HG02763 (cell line): ENCODE measurements around the gene SUPT6H.

ENCODE experiments used
- ATAC-seq: cut with Tn5 transposase; IDR thresholded peaks from one replicate; pipeline ENCODE4 v1.9.1; 2021; ENCODE audit warnings: mild to moderate bottlenecking, moderate library complexity; ENCODE audit not compliant: unreplicated experiment

SUPT6H gene

DNA sequence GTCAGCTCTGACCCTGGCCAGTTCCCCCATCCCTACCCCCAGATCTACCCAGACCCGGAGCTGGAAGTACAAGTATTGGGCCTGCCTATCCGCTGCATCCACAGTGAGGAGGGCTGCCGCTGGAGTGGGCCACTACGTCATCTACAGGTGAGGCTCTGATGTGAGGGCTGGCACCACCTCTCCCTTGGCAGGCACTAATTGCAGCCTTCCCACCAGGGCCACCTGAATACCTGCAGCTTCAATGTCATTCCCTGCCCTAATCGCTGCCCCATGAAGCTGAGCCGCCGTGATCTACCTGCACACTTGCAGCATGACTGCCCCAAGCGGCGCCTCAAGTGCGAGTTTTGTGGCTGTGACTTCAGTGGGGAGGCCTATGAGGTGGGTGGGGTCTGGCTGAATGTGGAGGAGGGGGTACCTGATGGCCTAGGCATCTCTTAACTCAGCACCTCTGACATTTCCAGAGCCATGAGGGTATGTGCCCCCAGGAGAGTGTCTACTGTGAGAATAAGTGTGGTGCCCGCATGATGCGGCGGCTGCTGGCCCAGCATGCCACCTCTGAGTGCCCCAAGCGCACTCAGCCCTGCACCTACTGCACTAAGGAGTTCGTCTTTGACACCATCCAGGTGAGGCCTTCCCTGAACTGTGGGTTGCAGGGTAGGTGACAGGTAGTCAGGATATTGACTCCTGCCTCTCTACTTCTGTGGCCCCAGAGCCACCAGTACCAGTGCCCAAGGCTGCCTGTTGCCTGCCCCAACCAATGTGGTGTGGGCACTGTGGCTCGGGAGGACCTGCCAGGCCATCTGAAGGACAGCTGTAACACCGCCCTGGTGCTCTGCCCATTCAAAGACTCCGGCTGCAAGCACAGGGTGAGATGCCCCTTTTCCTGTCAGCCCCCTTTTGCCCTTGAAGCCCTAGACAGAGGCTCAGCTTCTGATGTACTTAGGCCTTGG, 86.1 kb downstream of the SUPT6H start:
- ATAC-seq, result no peak

DNA sequence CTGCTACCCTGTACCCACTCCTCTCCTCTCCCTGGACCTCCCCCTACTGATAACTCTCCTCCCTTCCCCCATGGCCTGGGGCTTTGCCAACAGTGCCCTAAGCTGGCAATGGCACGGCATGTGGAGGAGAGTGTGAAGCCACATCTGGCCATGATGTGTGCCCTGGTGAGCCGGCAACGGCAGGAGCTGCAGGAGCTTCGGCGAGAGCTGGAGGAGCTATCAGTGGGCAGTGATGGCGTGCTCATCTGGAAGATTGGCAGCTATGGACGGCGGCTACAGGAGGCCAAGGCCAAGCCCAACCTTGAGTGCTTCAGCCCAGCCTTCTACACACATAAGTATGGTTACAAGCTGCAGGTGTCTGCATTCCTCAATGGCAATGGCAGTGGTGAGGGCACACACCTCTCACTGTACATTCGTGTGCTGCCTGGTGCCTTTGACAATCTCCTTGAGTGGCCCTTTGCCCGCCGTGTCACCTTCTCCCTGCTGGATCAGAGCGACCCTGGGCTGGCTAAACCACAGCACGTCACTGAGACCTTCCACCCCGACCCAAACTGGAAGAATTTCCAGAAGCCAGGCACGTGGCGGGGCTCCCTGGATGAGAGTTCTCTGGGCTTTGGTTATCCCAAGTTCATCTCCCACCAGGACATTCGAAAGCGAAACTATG, 87.0 kb downstream of the SUPT6H start:
- ATAC-seq, result no peak

DNA sequence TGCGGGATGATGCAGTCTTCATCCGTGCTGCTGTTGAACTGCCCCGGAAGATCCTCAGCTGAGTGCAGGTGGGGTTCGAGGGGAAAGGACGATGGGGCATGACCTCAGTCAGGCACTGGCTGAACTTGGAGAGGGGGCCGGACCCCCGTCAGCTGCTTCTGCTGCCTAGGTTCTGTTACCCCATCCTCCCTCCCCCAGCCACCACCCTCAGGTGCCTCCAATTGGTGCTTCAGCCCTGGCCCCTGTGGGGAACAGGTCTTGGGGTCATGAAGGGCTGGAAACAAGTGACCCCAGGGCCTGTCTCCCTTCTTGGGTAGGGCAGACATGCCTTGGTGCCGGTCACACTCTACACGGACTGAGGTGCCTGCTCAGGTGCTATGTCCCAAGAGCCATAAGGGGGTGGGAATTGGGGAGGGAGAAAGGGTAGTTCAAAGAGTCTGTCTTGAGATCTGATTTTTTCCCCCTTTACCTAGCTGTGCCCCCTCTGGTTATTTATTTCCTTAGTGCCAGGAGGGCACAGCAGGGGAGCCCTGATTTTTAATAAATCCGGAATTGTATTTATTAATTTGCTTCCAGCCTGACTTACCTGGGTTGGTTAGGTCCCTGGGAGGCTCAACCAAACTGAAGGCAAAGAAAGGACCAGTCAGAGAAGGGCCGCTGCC, 87.6 kb downstream of the SUPT6H start:
- ATAC-seq, result no peak

DNA sequence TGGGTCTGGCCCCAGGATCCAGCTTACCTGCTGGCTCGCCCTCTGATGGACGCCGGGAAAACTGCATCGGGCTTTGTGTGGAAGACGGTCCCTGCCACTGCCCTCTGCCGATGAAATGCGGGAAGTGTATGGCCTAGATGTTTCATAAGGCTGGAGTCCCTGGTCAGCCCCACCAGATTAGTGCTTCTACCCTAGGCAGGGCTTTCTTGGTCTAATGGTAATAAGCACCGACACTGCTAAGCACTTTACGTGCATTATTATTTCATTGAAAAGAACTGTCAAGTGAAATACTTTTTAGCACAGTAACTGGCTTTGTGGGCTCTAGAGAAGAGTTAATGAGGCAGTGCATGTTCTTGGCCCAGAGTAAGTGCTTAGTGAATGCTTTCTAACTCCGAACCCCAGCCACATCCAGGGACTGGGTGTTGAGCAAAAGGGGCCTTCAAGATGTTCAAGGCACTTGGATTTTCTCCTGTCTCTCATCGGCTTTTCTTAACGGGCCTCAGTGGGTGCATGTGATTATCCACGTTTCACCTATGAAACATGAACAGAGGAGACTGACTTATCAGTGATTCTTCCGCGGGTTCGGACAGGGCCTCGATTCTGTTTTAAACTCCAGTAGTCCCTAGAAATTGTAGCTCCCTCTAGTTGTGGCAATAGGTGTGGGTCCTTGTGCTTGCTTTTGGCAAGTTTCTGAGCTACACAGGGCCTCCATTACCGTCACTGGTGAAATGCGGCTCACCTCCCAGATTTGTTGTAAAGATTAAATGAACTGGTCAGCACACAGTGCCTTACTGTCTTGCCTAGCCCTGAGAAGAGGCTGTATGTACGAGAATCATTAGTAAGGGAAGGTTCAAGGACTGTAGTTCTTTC, 88.4 kb downstream of the SUPT6H start:
- ATAC-seq, result peak; percentile 65

DNA sequence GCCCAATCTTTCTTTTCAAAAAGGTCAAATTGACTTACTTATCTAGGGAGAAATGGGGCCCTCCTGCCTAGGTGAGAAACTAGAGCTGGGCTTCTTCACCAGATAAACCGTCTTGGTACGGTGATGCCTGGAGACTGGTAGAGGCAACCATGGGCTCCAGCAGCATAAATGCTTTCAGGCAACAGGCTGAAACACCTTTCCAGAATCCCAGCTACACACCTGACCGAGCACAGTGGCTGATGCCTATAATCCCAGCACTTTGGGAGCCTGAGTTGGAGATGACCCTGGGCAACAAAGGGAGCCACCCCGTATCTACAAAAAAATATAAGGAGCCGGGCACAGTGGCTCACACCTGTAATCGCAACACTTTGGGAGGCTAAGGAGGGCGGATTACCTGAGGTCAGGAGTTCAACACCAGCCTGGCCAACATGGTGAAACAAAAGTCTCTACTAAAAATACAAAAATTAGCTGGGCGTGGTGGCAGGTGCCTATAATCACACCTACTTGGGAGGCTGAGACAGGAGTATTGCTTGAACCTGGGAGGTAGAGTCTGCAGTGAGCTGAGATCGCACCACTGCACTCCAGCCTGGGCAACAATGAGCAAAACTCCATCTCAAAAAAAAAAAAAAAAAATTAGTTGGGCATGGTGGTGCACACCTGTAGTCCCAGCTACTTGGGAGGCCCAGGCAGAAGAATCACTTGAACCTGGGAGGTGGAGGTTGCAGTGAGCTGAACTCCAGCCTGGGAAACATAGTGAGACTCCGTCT, 89.8 kb downstream of the SUPT6H start:
- no peak for ATAC-seq
